NOMO-1 (cell line): ENCODE data around the gene UNC93A.
"Not testable (repeated sequence)": the region's sequence is repeated elsewhere in the genome, so short reads cannot be mapped to it uniquely, and the experiment has no call there.

Experiments
- DNase-seq, 2 experiments: peaks; one replicate each; lab custom pipeline; 2025; ENCODE audit not compliant: unreplicated experiment in 2 of 2; lab: John Stamatoyannopoulos, UW

The UNC93A gene

DNA sequence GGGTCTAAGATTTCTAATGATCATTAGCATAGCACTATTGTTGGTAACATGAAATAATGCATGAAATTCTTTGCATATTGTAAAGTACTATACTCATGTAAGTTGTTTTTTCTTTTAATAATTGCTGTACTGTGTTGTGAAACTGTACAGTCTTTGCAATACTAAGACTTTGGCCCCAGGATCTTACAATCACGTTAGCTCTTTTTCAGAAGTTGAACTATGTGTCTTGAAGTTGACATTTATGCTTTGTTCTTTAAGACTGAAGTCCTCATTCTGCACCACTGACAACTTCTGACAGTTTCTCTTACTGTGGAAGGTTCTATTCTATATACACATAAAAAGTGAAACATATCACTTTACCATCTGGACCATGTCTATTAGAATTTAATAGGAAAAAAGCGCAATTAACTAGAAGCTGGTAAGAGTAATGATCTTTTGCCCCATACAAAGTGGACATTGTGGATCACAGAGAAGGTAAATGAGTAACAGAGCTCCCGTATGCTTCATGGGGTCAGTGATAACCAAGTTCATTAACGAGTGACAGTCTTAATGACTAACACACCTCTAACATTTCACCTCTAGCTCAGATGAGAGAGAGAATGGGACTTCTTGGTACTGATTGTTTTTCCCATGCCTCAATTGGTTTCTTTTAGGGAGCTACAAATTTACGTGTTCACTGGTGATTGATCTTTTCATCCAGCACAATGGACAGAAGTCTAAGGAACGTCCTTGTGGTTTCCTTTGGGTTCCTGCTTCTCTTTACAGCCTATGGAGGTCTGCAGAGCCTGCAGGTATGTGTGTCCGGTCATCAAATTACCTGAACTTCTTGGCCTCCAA is at the start of gene UNC93A:
UNC93A (plus strand) TSS at position 530 of the 837 bp plus-strand sequence; CDS start at position 705, 175 bp downstream.
- no peak for DNase-seq

DNA sequence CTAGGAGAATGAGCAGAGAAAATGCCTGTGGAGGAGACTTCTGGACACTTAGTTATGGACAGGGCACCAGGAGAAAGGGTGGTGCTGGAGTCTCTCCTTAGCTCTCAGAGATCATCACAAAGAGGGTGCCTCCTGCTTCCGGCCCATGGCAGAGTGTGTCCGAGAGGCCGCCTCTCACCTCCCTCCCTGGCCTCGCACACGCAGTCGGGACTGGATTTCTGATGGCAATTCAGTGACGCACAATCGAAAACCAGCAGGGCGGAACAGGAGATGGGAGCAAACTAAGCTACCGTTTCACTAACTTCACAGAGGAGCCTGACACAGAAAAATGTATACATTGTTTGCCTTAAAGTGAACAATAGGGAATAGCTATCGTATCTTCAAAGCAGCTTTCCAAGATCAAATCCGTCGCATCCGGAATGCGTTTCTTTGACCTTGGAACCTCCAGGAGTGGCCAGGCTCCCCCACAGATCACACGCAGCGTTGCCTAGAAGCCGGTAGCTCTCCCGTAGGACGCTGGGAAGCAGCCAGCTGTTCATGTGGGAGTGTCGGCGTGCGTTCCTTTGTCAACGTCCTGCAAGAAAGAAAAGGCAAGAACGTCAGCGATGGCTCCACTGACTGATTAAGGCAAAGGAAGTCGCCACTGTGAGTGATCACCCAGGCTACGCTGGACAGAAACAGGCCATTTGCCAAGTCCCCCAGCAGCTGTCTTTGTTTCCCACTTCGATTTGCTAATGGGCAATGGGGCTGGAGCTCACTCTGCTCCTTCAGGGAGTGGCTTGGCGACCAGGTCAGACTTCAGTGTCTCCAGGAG is 49.6 kb upstream of the UNC93A start:
- not testable (repeated sequence) for DNase-seq

DNA sequence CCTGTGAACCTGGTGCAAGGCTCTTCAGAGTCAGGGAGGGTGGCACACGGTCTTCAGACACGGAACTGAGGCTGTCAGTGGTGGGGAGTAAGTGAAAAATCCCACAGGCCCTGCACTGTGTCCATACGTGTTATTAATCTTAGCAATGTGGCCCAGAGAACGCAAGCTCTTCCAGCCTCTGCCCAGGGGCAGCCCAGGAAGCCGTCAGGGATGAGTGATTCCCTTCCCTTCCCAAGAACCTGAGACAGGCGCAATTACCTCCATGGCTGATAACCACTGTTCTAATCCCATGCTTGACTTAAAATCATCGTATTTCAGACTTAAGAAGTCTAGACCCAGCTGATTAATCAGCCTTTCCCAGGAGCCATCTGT is 49.0 kb upstream of the UNC93A start:
- not testable (repeated sequence) for DNase-seq

DNA sequence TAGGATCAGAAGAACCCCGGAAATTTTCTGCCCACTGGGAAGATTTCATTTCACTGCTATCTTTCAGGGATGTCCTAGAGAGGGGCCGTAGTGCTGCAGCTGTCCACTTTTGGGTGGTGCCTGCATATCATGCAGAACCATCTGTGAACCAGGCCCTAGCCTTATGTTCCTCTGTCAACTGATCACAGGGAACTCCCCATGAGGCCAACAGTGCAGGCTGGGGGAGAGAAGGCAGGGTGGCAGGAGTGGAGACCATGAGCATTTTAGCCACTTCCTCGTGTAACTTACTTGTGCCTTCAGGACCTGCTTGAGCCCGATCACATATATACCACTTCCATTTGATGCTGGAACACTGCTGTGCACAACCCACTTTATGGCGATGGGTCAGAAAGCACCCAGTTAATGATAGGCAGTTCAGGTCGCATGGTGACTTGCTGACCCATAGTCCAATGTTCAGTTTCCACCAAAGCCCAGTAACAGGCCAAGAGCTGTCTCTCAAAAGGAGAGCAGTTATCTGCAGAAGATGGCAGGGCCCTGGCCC is 48.5 kb upstream of the UNC93A start:
- DNase-seq: not testable (repeated sequence)

DNA sequence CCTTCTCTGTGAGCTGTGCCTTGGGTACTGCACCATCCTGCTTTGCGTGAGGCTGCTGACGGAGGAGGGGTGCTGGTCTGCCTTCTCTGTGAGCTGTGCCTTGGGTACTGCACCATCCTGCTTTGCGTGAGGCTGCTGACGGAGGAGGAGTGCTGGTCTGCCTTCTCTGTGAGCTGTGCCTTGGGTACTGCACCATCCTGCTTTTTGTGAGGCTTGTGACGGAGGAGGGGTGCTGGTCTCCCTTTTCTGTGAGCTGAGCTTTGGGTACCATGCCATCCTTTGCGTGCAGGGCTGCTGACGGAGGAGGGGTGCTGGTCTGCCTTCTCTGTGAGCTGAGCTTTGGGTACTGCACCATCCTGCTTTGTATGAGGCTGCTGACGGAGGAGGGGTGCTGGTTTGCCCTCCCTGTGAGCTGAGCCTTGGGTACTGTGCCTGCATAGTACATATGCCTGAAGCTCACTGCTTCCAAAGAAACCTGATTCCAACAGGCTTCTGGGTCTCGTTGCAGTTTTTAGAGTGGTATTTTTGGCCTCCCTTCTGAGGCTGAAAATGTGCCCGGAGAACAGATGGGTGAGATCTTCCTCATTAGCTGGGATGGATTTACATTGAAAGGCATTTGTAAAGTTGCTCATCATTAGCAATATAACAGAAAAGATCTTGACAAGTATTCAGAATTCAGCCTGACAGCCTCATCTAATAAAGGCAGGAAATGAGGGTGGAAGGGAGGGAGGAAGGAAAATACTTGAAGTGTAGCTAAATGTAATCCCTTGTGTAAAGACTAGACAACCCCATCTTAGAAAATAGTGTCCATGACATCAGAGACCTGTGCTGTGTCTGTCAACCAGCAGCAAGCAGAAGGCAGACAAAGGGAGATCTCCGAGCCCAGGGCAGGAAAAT is 46.8 kb upstream of the UNC93A start:
- no peak for DNase-seq

DNA sequence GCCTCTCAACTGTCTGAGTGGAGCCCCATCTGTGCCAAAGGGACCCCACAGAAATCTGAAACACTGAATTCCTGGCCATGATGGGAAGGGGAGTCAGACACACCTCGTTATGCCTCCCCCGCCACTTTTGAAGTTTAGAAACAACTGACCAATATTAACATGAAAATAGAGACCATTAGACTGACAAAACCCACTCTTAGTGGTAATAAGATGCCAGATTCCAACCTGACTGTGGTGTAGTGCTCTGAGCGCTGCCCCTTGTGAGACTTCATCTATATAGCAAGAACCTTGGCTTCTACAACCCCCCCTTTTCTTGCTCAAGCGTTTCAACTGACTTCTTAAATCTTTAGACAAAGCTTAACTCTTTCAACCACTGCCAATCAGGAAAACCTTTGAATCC is 46.1 kb upstream of the UNC93A start:
- DNase-seq: no peak

DNA sequence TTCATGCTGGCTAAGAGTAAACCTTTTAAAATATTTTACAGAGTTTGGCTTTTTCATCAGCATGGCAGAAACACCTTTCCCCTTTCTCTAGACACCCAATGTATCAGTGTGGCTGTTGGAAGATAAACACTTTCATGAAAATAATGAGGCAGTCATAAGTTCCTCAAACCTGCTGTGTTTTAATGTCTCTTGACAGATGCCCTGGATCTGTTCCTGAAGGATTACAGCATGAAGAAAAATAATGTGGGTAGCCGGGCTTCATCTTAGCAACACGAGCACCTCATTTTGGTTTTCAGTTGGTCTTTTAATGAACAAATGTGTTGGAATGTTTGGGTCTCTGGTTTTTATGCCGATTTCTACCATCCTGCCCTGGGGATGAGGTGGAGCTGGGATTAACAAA is 45.5 kb upstream of the UNC93A start:
- DNase-seq: no peak

DNA sequence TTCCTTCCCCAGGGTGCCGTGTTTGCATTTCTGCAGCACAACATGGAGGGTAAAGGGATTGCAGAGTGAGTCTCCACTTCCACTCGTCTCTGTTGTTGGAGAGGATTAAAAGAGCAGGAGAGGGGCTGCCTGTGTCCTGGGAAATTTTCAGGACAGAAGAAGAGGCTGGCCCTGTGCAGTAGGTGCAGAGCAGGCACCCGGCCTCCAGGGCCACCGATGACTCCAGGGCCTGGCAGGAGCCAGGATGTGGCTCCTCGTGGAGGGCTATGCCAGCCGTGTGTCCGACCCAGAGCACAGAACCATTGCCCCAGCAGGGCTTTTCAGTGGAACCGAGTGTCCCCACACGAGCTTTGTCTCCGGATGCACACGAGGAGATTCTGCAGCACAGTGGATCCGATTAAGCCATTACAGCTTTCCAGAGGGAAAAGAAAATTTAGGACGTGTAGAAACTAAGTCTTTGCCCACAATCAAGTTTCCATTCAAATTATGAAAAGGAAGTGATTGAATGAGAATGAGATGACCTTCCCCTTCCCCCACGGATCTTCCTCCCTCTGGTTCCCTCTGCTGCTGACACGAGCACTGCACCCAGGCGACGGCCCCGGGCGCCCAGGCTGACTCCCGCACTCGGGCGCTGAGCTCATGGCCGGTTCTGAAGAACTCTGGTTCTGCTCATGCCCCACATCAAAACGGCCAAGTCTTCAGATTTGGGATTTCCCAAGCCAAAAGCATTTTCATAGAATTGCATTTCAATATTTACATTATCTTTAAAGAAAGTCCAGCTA is 43.1 kb upstream of the UNC93A start:
- no peak for DNase-seq

DNA sequence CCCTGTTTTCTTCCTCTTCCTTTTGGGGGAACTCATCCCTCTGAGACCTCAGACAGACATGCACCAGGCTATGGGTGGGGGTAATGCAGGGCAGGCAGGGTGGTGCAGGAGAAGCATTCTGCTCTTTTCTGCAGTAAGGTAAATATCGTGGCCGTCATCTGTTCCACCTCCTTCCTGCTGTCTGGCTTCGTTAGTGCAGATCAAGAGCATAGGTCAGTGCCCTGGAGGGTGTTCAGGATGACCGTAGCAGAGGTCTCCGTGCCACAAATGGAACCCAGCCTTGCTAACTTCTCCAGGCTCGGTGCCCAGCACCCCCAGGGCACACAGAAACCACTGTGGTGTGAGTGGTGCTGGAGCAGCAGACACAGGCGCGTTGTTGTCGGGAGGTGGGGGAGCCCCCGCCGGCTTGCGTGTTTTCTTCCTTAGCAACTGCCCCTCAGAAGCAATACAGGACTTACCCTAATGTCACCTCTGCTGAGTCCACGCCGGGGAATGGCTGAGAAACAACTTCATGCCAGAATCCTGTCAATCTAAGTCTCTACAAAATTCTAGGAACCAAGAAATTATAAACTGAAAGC is 42.1 kb upstream of the UNC93A start:
- DNase-seq: not testable (repeated sequence)

DNA sequence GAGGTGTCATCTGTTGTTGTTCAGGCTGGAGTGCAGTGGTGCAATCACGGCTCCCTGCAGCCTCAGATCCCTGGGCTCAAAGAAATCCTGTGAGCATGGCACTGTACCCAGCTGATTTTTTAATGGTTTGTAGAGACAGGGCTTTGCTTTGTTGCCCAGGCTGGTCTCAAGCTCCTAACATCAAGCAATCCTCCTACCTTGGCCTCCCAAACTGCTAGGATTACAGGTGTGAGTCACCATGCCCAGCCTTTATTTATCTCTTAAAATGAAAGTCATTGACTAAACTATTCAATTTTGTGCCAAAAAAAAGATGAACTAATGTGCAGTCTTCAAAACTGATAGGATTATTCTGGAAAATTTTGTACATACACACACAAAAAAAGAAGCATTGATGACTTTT is 38.8 kb upstream of the UNC93A start:
- no peak for DNase-seq

DNA sequence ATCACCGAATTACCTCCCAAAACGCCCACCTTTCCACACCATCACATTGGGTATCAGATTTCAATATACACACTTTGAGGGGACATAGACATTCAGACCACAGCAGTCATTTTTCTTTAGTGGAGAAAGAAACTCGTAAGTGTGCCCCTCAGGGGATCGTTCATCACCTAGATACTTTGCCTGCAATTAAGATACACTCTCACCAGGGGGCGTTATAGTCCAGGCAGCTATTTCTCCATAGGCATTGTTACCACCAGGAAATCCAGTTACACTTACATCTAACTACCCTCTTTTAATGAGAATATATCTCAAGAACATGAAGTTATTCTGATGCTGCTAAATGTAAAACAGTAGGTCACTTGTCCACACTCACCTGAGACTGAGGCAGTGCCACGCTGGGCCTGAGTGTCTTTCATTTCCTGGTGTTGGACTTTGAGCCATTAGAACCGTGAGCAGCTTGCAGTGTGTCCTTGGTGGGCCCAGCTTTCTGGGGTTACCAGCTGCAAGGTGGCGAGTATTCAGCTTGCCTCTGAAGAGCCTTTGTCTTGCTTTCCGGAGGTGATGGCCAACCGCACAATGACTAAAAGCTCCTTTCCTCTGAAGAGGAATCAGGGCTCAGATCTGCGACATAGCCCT is 35.1 kb upstream of the UNC93A start:
- DNase-seq: no peak

DNA sequence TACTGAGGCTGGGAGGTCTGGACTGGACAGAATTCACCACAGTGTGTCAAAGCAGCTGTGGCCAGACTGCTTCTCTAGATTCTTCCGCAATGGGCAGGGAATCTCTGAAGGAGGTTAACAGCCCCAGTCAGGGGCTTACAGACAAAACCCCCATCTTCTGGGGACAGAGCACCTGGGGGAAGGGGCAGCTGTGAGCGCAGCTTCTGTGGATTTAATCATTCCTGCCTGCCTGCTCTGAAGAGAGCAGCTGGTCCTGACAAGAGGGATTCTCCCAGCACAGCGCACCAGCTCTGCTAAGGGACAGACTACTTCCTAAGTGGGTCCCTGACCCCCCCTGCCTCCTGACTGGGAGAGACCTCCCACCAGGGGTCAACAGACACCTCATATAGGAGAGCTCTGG is 32.5 kb upstream of the UNC93A start:
- DNase-seq: no peak

DNA sequence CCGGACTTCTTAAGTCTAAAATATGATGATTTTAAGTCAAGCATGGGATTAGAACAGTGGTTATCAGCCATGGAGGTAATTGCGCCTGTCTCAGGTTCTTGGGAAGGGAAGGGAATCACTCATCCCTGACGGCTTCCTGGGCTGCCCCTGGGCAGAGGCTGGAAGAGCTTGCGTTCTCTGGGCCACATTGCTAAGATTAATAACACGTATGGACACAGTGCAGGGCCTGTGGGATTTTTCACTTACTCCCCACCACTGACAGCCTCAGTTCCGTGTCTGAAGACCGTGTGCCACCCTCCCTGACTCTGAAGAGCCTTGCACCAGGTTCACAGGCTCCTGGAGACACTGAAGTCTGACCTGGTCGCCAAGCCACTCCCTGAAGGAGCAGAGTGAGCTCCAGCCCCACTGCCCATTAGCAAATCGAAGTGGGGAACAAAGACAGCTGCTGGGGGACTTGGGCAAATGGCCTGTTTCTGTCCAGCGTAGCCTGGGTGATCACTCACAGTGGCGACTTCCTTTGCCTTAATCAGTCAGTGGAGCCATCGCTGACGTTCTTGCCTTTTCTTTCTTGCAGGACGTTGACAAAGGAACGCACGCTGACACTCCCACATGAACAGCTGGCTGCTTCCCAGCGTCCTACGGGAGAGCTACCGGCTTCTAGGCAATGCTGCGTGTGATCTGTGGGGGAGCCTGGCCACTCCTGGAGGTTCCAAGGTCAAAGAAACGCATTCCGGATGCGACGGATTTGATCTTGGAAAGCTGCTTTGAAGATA is 24.9 kb upstream of the UNC93A start:
- DNase-seq: not testable (repeated sequence)

DNA sequence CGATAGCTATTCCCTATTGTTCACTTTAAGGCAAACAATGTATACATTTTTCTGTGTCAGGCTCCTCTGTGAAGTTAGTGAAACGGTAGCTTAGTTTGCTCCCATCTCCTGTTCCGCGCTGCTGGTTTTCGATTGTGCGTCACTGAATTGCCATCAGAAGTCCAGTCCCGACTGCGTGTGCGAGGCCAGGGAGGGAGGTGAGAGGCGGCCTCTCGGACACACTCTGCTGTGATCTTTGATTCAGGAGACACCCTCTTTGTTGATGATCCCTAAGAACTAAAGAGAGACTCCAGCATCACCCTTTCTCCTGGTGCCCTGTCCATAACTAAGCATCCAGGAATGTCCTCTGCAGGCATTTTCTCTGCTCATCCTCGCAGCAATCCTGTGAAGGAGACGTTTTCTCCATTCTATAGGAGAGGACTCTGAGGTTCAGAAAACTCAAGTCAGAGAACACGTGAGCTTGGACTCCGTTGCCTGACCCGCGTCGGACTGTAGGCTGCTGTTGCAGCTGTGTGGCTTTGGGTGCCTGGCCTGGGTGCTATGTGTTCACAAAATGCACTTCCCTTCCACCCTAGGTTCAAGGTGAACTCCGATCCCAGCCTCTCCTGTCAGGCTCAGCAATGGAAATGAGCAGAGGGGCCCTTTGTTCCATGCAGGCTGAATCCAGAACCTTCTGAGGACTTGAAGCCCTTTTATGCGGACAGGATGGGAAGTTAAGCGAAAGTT is 24.1 kb upstream of the UNC93A start:
- no peak for DNase-seq

DNA sequence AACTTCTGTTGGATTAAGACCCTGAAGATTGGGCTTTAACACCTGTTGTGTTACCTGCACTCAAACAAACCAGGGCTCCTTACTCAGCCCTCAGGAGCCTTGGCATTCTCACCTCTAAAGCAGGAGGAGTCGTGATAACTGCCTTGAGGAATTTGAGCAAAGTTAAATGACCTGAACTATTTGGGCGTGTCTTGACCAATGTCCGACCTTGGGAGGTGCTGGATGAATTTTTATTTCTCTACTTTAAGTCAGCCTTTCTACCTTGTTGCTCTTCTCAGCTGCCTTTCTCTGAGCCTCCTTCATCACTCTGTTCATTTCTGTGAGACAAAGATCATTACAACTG is 23.6 kb upstream of the UNC93A start:
- DNase-seq: not testable (repeated sequence)

DNA sequence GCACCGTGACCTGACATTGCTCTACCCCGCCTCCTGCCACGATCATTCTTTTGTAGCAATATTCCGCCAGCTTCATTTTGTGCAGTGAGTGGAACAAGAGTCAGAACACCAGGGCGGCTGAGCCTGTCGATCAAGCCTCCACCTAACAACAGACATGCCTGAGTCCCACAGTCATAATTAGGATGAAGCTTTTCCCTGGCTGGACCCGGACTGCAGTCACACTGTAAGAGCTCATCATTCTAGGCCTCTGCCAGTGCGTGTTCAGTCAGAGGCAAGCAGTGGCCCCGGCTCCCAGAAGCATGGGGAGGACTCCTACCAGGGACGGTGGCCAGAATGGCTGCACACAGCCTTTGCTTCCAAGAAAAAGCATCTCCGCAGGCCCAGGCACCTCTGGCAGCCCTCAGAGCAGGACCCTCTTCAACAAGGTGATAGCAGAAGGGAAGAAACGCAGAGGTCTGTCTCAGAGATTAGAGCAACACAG is 23.2 kb upstream of the UNC93A start:
- no peak for DNase-seq

DNA sequence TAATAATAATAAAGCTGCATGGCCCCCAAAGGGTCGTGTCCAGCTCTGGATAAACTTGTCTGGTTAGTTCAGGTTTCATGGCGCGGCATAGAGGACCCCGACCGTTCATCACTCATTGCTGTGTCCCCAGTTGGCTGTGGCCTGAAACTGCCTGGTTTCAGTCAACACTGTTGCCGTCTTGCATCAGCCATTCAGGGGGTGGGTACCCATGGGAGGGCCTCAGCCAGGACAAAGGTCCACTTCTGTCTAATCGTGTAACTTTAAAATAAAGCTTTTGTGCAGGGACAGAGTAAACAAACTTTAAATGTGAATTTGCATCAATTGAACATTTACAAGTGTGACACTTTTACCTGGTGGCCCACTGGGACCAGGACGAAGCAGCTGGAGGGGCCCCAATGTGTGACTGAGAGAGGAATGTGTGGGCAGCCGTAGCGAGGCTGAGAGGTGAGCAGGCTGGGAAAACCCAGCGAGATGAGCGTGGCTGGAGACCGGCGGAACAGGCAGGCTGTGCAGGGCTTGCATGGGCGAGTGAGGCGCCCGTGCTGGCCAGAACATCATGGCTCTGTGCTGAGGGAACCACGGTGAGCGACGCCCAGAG is 22.3 kb upstream of the UNC93A start:
- DNase-seq: no peak
